K562 (cell line): ENCODE data around the gene PCNX3. TPM values are rescaled to one million over a fixed set of nuclear protein-coding genes. Genes with fewer than 3 reads are reported as not detected.

Source experiments
- CBX1 ChIP-seq: sonication (generic); IDR thresholded peaks from 2 replicates; pipeline ENCODE4 v1.6.1; 2016; ENCODE audit warnings: antibody characterized with exemption, low read depth, mild to moderate bottlenecking
- CC2D1A ChIP-seq: fragments of 450-650 bp; IDR thresholded peaks from 2 replicates; pipeline ENCODE4 v1.6.1; 2017; ENCODE audit warnings: mild to moderate bottlenecking
- CHD7 ChIP-seq: fragments of 200-600 bp; sonication (generic); IDR thresholded peaks from one replicate; pipeline ENCODE4 v1.6.1; 2012; ENCODE audit warnings: mild to moderate bottlenecking, low read depth, low read length, inconsistent platforms
- DEAF1 ChIP-seq: fragments of 450-650 bp; formaldehyde crosslinking; IDR thresholded peaks from 2 replicates; pipeline ENCODE4 v1.4.0; 2020; ENCODE audit warnings: mild to moderate bottlenecking, moderate library complexity
- HBP1 ChIP-seq: fragments of 450-650 bp; formaldehyde crosslinking; IDR thresholded peaks from 2 replicates; pipeline ENCODE4 v1.4.0; 2022; ENCODE audit warnings: missing genetic modification characterization
- KDM1A ChIP-seq, 2 experiments: fragments of 450-650 bp; IDR thresholded peaks; 2 replicates each; pipeline ENCODE4 v1.6.1; 2016; ENCODE audit warnings: mild to moderate bottlenecking in 2 of 2
- MNT ChIP-seq, 2 experiments: fragments of 450-650 bp; conservative IDR thresholded peaks; 2 replicates each; pipeline ENCODE4 v1.6.1; 2017; ENCODE audit warnings: mild to moderate bottlenecking in 2 of 2, moderate library complexity in 2 of 2
- ZNF239 ChIP-seq: fragments of 250-450 bp; sonication (Bioruptor Pico); IDR thresholded peaks from 2 replicates; pipeline ENCODE4 v1.4.0; 2020; ENCODE audit warnings: mild to moderate bottlenecking
- polyA plus RNA-seq, 8 experiments: library from polyadenylated mRNA; depleted of rRNA in 4 of 8; stranded (reverse) in 5 of 8; unstranded in 3 of 8; fragments of >200 nt; fragmentation: Nextera tagmentation in 2 of 8; fragmentation: Illumina TruSeq in 1 of 8; extraction: Ambion mirVana in 2 of 8; extraction: Trizol in 1 of 8; gene quantifications; 2 replicates each; pipeline versions ENCODE4 v1.2.1 to v1.2.3, GENCODE V29; 2011 to 2014; ENCODE audit warnings: inconsistent platforms in 1 of 8, missing spikeins in 1 of 8
- total RNA-seq, 7 experiments: library from RNA; depleted of rRNA in 6 of 7; stranded (reverse); fragments of >200 nt in 6 of 7; fragmentation: Illumina TruSeq in 2 of 7; extraction: Trizol in 2 of 7; gene quantifications; 2 replicates each; pipeline versions ENCODE4 v1.2.1 to v1.2.3, GENCODE V29; 2011 to 2021; ENCODE audit warnings: low replicate concordance in 1 of 7

Gene PCNX3
- total and polyA plus RNA-seq, 9 of the 15 experiments (the other 6 are each of a cell fraction or from before 2014, with no cell fraction given) = 0.11 to 47.8 (median 12.8) TPM

- TF ChIP-seq DEAF1 (CRISPR knock-in tag) (no peak), HBP1 (no peak), KDM1A (IDR thresholded peaks at IDR 0.05) (no peak), CHD7 (no peak), CBX1 (no peak), CC2D1A (no peak), MNT (conservative IDR thresholded peaks at IDR 0.05) (no peak), ZNF239 (CRISPR knock-in tag) (no peak)
Observed at GRCh38 chr11:65578134-65578533, 37.4 kb upstream of the PCNX3 start (continued).
